ENCODE measurements around the gene GRPEL1.

DNA sequence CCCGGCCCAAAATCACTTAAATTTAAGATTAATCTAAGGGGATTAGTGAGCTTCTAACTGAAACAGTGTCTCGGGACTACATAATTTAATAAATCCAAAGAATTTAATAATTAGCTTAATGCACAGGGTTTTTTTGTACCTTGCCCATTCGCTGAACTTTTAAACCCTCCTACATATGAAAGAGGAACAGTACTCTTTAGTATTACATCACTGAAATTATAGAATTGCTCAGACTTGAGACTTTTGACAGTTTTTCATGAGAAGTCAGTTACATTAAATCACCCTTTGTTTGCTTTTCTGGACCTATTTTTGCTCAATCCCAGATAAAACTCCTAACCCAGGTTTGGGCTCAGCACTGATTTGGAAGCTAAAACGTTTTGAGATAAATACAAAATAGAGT, 27.1 kb downstream of the GRPEL1 start:
- TF ChIP-seq, protein P1, sequence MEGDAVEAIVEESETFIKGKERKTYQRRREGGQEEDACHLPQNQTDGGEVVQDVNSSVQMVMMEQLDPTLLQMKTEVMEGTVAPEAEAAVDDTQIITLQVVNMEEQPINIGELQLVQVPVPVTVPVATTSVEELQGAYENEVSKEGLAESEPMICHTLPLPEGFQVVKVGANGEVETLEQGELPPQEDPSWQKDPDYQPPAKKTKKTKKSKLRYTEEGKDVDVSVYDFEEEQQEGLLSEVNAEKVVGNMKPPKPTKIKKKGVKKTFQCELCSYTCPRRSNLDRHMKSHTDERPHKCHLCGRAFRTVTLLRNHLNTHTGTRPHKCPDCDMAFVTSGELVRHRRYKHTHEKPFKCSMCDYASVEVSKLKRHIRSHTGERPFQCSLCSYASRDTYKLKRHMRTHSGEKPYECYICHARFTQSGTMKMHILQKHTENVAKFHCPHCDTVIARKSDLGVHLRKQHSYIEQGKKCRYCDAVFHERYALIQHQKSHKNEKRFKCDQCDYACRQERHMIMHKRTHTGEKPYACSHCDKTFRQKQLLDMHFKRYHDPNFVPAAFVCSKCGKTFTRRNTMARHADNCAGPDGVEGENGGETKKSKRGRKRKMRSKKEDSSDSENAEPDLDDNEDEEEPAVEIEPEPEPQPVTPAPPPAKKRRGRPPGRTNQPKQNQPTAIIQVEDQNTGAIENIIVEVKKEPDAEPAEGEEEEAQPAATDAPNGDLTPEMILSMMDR (IDR thresholded peaks at IDR 0.05; ENCODE audit: insufficient read depth, low read length) = no peak
- TF ChIP-seq POLR2AphosphoS5 (IDR thresholded peaks at IDR 0.05; ENCODE audit: low read depth) = no peak

Measured in HL-60 (cell line).